Neural cell (in vitro differentiated cells): ENCODE measurements around the gene FA2H. TPM values are rescaled to one million over a fixed set of nuclear protein-coding genes. Genes with fewer than 3 reads are reported as not detected.

Experiments used
- H2AFZ ChIP-seq: fragments of 200-600, 300-800 bp; sonication (generic), shearing (Covaris generic); 2 replicates; pipeline ENCODE4 v1.6.0; 2014; ENCODE audit warnings: low read depth, mild to moderate bottlenecking, antibody characterized with exemption, low read length, moderate library complexity
- H3F3A ChIP-seq: fragments of 200-600 bp; shearing (Covaris generic); 2 replicates; pipeline ENCODE4 v1.6.1; 2016; ENCODE audit warnings: mild to moderate bottlenecking, moderate library complexity, mixed read lengths, antibody characterized with exemption, low read length; ENCODE audit not compliant: insufficient read depth, poor library complexity, severe bottlenecking
- H3K27ac ChIP-seq: fragments of 200-600, 300-800 bp; sonication (generic), shearing (Covaris generic); 2 replicates; pipeline ENCODE4 v1.5.1; 2014; ENCODE audit warnings: mild to moderate bottlenecking, low read length, moderate library complexity
- H3K27me3 ChIP-seq: fragments of 300-800, 200-600 bp; sonication (generic), shearing (Covaris generic); 2 replicates; pipeline ENCODE4 v1.6.0; 2014; ENCODE audit warnings: mild to moderate bottlenecking, low read depth, low read length, moderate library complexity; ENCODE audit not compliant: insufficient read depth
- H3K36me3 ChIP-seq: fragments of 300-800, 200-600 bp; sonication (generic), shearing (Covaris generic); 2 replicates; pipeline ENCODE4 v1.5.1; 2014; ENCODE audit warnings: mild to moderate bottlenecking, antibody characterized with exemption, low read length, moderate library complexity; ENCODE audit not compliant: insufficient read depth
- H3K4me2 ChIP-seq: fragments of 300-800, 200-600 bp; sonication (generic), shearing (Covaris generic); 2 replicates; pipeline ENCODE4 v1.6.0; 2014; ENCODE audit warnings: mild to moderate bottlenecking, low read length
- H3K4me3 ChIP-seq: fragments of 300-800, 200-600 bp; sonication (generic), shearing (Covaris generic); 2 replicates; pipeline ENCODE4 v1.5.1; 2014; ENCODE audit warnings: mild to moderate bottlenecking, low read length, moderate library complexity
- H3K79me2 ChIP-seq: fragments of 200-600 bp; shearing (Covaris generic); replicated peaks from 2 replicates; pipeline ENCODE4 v1.6.0; 2014; ENCODE audit warnings: mild to moderate bottlenecking, low read length, moderate library complexity; ENCODE audit not compliant: insufficient read depth
- H3K9ac ChIP-seq: fragments of 300-800, 200-600 bp; sonication (generic), shearing (Covaris generic); 2 replicates; pipeline ENCODE4 v1.6.1; 2016; ENCODE audit warnings: mild to moderate bottlenecking, low read length, mixed read lengths
- H3K9me2 ChIP-seq: fragments of 200-600 bp; shearing (Covaris generic); 2 replicates; pipeline ENCODE4 v1.6.1; 2016; ENCODE audit warnings: mild to moderate bottlenecking, low read length, mixed read lengths; ENCODE audit not compliant: insufficient read depth
- H3K9me3 ChIP-seq: fragments of 200-600, 300-800 bp; sonication (generic), shearing (Covaris generic); 2 replicates; pipeline ENCODE4 v1.6.1; 2016; ENCODE audit warnings: mild to moderate bottlenecking, mixed run types, low read length, moderate library complexity, mixed read lengths
- H4K20me1 ChIP-seq: fragments of 200-600 bp; shearing (Covaris generic); 2 replicates; pipeline ENCODE4 v1.6.1; 2016; ENCODE audit warnings: mild to moderate bottlenecking, mixed run types; ENCODE audit not compliant: insufficient read depth
- EP300 ChIP-seq: fragments of 450-650 bp; conservative IDR thresholded peaks from 2 replicates; pipeline ENCODE4 v1.6.1; 2014; ENCODE audit warnings: antibody characterized with exemption, mild to moderate bottlenecking, moderate library complexity; ENCODE audit not compliant: poor library complexity, severe bottlenecking
- EZH2 ChIP-seq: fragments of 200-600, 300-800 bp; shearing (Covaris generic), sonication (generic); IDR thresholded peaks from 2 replicates; pipeline ENCODE4 v1.6.1; 2014; ENCODE audit warnings: antibody characterized with exemption, low read length, borderline replicate concordance, mild to moderate bottlenecking; ENCODE audit not compliant: insufficient read depth, poor library complexity, severe bottlenecking
- MXI1 ChIP-seq: fragments of 450-650 bp; conservative IDR thresholded peaks from 2 replicates; pipeline ENCODE4 v1.6.1; 2014; ENCODE audit warnings: antibody characterized with exemption, mild to moderate bottlenecking; ENCODE audit not compliant: poor library complexity, severe bottlenecking
- POLR2AphosphoS5 ChIP-seq: IDR thresholded peaks from 2 replicates; pipeline ENCODE4 v1.6.1; 2012
- RAD21 ChIP-seq: fragments of 450-650 bp; conservative IDR thresholded peaks from 2 replicates; pipeline ENCODE4 v1.6.1; 2014; ENCODE audit warnings: antibody characterized with exemption, mild to moderate bottlenecking, moderate library complexity
- SMC3 ChIP-seq: fragments of 450-650 bp; conservative IDR thresholded peaks from 2 replicates; pipeline ENCODE4 v1.6.1; 2014; ENCODE audit warnings: antibody characterized with exemption, mild to moderate bottlenecking, moderate library complexity; ENCODE audit not compliant: poor library complexity
- TAF1 ChIP-seq: IDR thresholded peaks from 2 replicates; pipeline ENCODE4 v1.6.1; 2012; ENCODE audit warnings: low read depth
- polyA plus RNA-seq: library from polyadenylated mRNA; depleted of rRNA; stranded (reverse); fragments of >200 nt; gene quantifications from 2 replicates; pipeline ENCODE4 v1.2.3, GENCODE V29; 2014
- TF ChIP-seq, protein P1 (sequence below): fragments of 450-650 bp; IDR thresholded peaks from 2 replicates; pipeline ENCODE4 v1.5.1; 2014; ENCODE audit warnings: antibody characterized with exemption, mild to moderate bottlenecking, moderate library complexity; ENCODE audit not compliant: poor library complexity, severe bottlenecking
- TF ChIP-seq, protein P2 (sequence below): IDR thresholded peaks from 2 replicates; pipeline ENCODE4 v1.6.1; 2012; ENCODE audit warnings: borderline replicate concordance

The FA2H gene
- polyA plus RNA-seq, 1 donor from 2014 or later = not detected

DNA sequence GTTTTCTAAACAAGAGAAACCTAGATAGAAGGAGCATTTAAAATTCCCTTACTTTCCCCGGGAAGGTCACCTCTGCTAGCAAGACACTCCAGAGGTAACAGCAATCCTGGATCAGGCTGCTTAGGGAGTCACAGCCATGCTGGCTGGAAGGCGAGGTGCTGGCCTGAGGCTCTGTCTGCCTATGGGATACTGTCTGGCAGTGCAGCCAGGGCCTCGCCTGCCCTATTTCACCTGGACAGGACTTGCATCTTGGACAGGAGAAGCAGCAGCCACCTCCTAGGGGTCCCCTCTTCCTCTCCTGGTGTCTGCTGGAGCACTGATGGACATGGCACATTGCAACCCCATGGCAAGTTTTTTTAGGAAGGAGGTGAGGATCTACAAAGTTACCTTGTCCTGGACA lies 15.1 kb downstream of the FA2H start:
- Histone ChIP-seq H3K27me3 (no peaks in the 10 kb centered on the region), H2AFZ (no peak overlapping the region), H4K20me1 (no peaks in the 10 kb centered on the region), H3K9ac (no peak overlapping the region), H3K36me3 (no peaks in the 10 kb centered on the region), H3K79me2 (no peaks in the 10 kb centered on the region), H3K9me3 (no peaks in the 10 kb centered on the region), H3K9me2 (no peaks in the 10 kb centered on the region), H3F3A (no peaks in the 10 kb centered on the region), H3K27ac (no peak overlapping the region), H3K4me2 (no peak overlapping the region), H3K4me3 (no peak overlapping the region)
- no peak for TF ChIP-seq MXI1
- no peak for TF ChIP-seq RAD21
- TF ChIP-seq EP300 = no peak

DNA sequence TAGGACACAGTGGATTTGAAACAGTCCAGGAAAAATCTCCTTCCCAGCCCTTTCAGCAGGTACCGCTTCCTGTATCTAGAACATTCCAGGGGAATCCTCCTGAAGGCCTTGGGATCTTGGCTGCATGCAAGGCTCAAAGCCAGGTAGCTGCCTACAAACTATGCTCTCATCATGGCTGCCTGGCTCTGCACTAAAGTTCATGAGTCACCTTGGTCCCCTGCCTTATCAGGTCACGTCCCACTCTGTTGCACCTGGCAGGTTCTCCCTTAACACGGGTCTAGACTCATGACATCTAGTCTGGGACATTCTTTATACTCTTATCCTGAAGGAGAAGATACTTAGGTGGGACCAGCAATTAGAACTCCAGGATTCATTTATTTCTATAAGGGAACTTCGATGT lies 15.8 kb downstream of the FA2H start:
- Histone ChIP-seq H2AFZ (no peak overlapping the region), H3K9ac (no peak overlapping the region), H3K9me2 (no peaks in the 10 kb centered on the region), H3K9me3 (no peaks in the 10 kb centered on the region), H3K27me3 (no peaks in the 10 kb centered on the region), H3K36me3 (no peaks in the 10 kb centered on the region), H3K79me2 (no peaks in the 10 kb centered on the region), H3K27ac (no peak overlapping the region), H3F3A (no peaks in the 10 kb centered on the region), H3K4me2 (no peak overlapping the region), H3K4me3 (no peak overlapping the region), H4K20me1 (no peaks in the 10 kb centered on the region)
- TF ChIP-seq SMC3 = no peak
- TF ChIP-seq, protein P1, sequence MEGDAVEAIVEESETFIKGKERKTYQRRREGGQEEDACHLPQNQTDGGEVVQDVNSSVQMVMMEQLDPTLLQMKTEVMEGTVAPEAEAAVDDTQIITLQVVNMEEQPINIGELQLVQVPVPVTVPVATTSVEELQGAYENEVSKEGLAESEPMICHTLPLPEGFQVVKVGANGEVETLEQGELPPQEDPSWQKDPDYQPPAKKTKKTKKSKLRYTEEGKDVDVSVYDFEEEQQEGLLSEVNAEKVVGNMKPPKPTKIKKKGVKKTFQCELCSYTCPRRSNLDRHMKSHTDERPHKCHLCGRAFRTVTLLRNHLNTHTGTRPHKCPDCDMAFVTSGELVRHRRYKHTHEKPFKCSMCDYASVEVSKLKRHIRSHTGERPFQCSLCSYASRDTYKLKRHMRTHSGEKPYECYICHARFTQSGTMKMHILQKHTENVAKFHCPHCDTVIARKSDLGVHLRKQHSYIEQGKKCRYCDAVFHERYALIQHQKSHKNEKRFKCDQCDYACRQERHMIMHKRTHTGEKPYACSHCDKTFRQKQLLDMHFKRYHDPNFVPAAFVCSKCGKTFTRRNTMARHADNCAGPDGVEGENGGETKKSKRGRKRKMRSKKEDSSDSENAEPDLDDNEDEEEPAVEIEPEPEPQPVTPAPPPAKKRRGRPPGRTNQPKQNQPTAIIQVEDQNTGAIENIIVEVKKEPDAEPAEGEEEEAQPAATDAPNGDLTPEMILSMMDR = no peak
- TF ChIP-seq RAD21 = no peak
- no peak for TF ChIP-seq EZH2
- TF ChIP-seq EP300 = no peak
- TF ChIP-seq TAF1 = no peak
- no peak for TF ChIP-seq MXI1
- TF ChIP-seq POLR2AphosphoS5 = no peak

DNA sequence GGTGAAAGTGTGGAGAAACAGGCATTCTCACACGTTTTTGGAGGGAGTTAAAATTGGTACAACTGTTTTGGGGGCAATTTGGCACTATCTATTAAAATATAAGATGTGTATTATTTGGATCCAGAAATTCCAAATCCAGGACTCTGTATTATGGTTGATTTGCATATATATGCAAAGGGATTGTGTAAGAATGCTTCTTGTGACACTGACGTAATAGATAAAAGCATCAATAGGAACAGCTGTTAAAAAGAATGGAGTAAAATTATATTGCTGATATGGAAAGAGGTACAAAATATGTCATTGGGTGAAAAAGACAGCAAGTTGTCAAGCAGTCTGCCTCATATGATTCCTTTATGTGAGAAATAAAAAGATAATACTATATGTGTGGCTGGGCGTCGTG lies 17.3 kb downstream of the FA2H start:
- no peak for TF ChIP-seq TAF1
- TF ChIP-seq SMC3 = no peak
- TF ChIP-seq, protein P2, sequence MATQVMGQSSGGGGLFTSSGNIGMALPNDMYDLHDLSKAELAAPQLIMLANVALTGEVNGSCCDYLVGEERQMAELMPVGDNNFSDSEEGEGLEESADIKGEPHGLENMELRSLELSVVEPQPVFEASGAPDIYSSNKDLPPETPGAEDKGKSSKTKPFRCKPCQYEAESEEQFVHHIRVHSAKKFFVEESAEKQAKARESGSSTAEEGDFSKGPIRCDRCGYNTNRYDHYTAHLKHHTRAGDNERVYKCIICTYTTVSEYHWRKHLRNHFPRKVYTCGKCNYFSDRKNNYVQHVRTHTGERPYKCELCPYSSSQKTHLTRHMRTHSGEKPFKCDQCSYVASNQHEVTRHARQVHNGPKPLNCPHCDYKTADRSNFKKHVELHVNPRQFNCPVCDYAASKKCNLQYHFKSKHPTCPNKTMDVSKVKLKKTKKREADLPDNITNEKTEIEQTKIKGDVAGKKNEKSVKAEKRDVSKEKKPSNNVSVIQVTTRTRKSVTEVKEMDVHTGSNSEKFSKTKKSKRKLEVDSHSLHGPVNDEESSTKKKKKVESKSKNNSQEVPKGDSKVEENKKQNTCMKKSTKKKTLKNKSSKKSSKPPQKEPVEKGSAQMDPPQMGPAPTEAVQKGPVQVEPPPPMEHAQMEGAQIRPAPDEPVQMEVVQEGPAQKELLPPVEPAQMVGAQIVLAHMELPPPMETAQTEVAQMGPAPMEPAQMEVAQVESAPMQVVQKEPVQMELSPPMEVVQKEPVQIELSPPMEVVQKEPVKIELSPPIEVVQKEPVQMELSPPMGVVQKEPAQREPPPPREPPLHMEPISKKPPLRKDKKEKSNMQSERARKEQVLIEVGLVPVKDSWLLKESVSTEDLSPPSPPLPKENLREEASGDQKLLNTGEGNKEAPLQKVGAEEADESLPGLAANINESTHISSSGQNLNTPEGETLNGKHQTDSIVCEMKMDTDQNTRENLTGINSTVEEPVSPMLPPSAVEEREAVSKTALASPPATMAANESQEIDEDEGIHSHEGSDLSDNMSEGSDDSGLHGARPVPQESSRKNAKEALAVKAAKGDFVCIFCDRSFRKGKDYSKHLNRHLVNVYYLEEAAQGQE = no peak
- TF ChIP-seq MXI1 = no peak
- TF ChIP-seq EP300 = no peak
- TF ChIP-seq, protein P1 = no peak
- TF ChIP-seq POLR2AphosphoS5 = no peak
- TF ChIP-seq RAD21 = no peak
- no peak for TF ChIP-seq EZH2
- no peaks in the 10 kb centered on the region for H3K36me3 ChIP-seq

More for the DNA sequence above, 17.3 kb downstream of the FA2H start:
- Histone ChIP-seq H3K79me2 (no peaks in the 10 kb centered on the region), H3K9ac (no peak overlapping the region), H2AFZ (no peak overlapping the region), H3F3A (no peaks in the 10 kb centered on the region), H3K27me3 (no peaks in the 10 kb centered on the region), H3K9me2 (no peaks in the 10 kb centered on the region), H3K9me3 (no peaks in the 10 kb centered on the region), H3K4me3 (no peak overlapping the region), H3K27ac (no peak overlapping the region), H4K20me1 (no peaks in the 10 kb centered on the region), H3K4me2 (no peak overlapping the region)
